Keratinocyte (primary cell): ENCODE results near the gene PXDN. TPM values are rescaled to one million over a fixed set of nuclear protein-coding genes. Genes with fewer than 3 reads are reported as not detected.
A peak's percentile ranks its signal among the peaks of the same experiment; 100 is the strongest.

ENCODE experiments used
- DNase-seq: peaks from one replicate; pipeline ENCODE4 v3.0.0-alpha.2; 2011; ENCODE audit warnings: low read depth, missing footprints, low spot score
- FAIRE-seq: peaks from 2 replicates; lab custom pipeline; 2011; peaks lifted over from hg19 to GRCh38; lab: Jason Lieb, UNC
- H2AFZ ChIP-seq: 2 replicates; pipeline ENCODE4 v1.6.0; 2012; ENCODE audit warnings: low read length, control low read depth, inconsistent platforms; ENCODE audit not compliant: control insufficient read depth
- H3K27ac ChIP-seq: 2 replicates; pipeline ENCODE4 v1.5.1; 2011; ENCODE audit warnings: low read length; ENCODE audit not compliant: control insufficient read depth, insufficient read depth
- H3K27me3 ChIP-seq: 3 replicates; pipeline ENCODE4 v1.6.0; 2011; ENCODE audit warnings: low read length; ENCODE audit not compliant: control insufficient read depth, insufficient read depth; ENCODE audit errors: extremely low read depth
- H3K36me3 ChIP-seq, 2 experiments: 2 replicates in 1 of 2; 3 replicates in 1 of 2; pipeline ENCODE4 v1.5.1; 2011; ENCODE audit warnings: low read length in 2 of 2, mild to moderate bottlenecking in 1 of 2; ENCODE audit not compliant: control insufficient read depth in 2 of 2, insufficient read depth in 2 of 2; ENCODE audit errors: extremely low read depth in 1 of 2
- H3K4me1 ChIP-seq: 3 replicates; pipeline ENCODE4 v1.5.1; 2011; ENCODE audit warnings: low read length; ENCODE audit not compliant: control insufficient read depth, insufficient read depth; ENCODE audit errors: extremely low read depth
- H3K4me2 ChIP-seq: 3 replicates; pipeline ENCODE4 v1.6.0; 2011; ENCODE audit warnings: low read depth, low read length; ENCODE audit not compliant: control insufficient read depth, insufficient read depth; ENCODE audit errors: extremely low read depth
- H3K4me3 ChIP-seq, 3 experiments: fragments of 200-600 bp in 1 of 3; sonication (generic) in 1 of 3; 2 replicates in 2 of 3; 3 replicates in 1 of 3; pipeline ENCODE4 v1.5.1; 2011 to 2016; ENCODE audit warnings: low read length in 3 of 3, mild to moderate bottlenecking in 3 of 3, control low read depth in 2 of 3, inconsistent platforms in 1 of 3, low read depth in 1 of 3, mixed read lengths in 1 of 3, mixed run types in 1 of 3, moderate library complexity in 1 of 3; ENCODE audit not compliant: control insufficient read depth in 2 of 3, insufficient read depth in 2 of 3; ENCODE audit errors: extremely low read depth in 1 of 3
- H3K79me2 ChIP-seq: 2 replicates; pipeline ENCODE4 v1.6.0; 2012; ENCODE audit warnings: low read length; ENCODE audit not compliant: control insufficient read depth, insufficient read depth
- H3K9ac ChIP-seq: 3 replicates; pipeline ENCODE4 v1.6.0; 2011; ENCODE audit warnings: low read length; ENCODE audit not compliant: control insufficient read depth, insufficient read depth; ENCODE audit errors: extremely low read depth
- H3K9me1 ChIP-seq: 3 replicates; pipeline ENCODE4 v1.6.0; 2011; ENCODE audit warnings: low read length; ENCODE audit not compliant: control insufficient read depth, insufficient read depth; ENCODE audit errors: extremely low read depth
- H3K9me3 ChIP-seq: 2 replicates; pipeline ENCODE4 v1.5.1; 2012; ENCODE audit warnings: low read depth, low read length; ENCODE audit not compliant: control insufficient read depth
- H4K20me1 ChIP-seq: 3 replicates; pipeline ENCODE4 v1.6.0; 2011; ENCODE audit warnings: low read length; ENCODE audit not compliant: control insufficient read depth, insufficient read depth; ENCODE audit errors: extremely low read depth
- CTCF ChIP-seq, 3 experiments: IDR thresholded peaks in 1 of 3; conservative IDR thresholded peaks in 1 of 3; optimal IDR thresholded peaks in 1 of 3; 2 replicates in 2 of 3; 3 replicates in 1 of 3; pipeline versions ENCODE3 to v1.5.1; 2011; ENCODE audit warnings: low read length in 3 of 3, mild to moderate bottlenecking in 3 of 3, moderate library complexity in 2 of 3, control low read depth in 1 of 3, inconsistent platforms in 1 of 3; ENCODE audit not compliant: insufficient read depth in 2 of 3; ENCODE audit errors: extremely low read depth in 1 of 3
- EZH2 ChIP-seq: IDR thresholded peaks from one replicate; pipeline ENCODE4 v1.6.1; 2012; ENCODE audit warnings: inconsistent platforms, mild to moderate bottlenecking, low read length, moderate library complexity
- dilution Hi-C: fragments of 300-500 bp; cut with MboI; formaldehyde crosslinking; loops from one replicate; pipeline ENCODE4 v1.7.0; 2020; ENCODE audit warnings: low sequenced_read_pairs; ENCODE audit not compliant: extremely low pct_ligation_motif_present
- polyA plus RNA-seq, 5 experiments: library from polyadenylated mRNA; depleted of rRNA in 3 of 5; stranded (reverse) in 3 of 5; stranded (forward) in 1 of 5; unstranded in 1 of 5; fragments of >200 nt; gene quantifications; 1 replicate in 1 of 5; 2 replicates in 3 of 5; 3 replicates in 1 of 5; pipeline versions ENCODE4 v1.2.1 to v1.2.3, GENCODE V29; 2011 to 2012; ENCODE audit warnings: missing spikeins in 2 of 5, low read depth in 1 of 5, low replicate concordance in 1 of 5

PXDN gene
- polyA plus RNA-seq, 1 donor (not counting 4 experiments of a cell fraction or from before 2014, with no cell fraction given) = 36.7 TPM

- FAIRE-seq (no peak), DNase-seq (no peak)
- Histone ChIP-seq H2AFZ (no peak overlapping the region), H3K27me3 (no peaks in the 10 kb centered on the region), H3K4me3 (no peak overlapping the region), H3K9me3 (no peaks in the 10 kb centered on the region), H3K27ac (no peak overlapping the region), H3K79me2 (no peaks in the 10 kb centered on the region), H3K4me1 (peaks cover 9% of the 10 kb centered on the region), H3K9ac (no peak overlapping the region), H4K20me1 (no peaks in the 10 kb centered on the region), H3K36me3 (peaks cover 7 to 8% of the 10 kb centered on the region in 2 experiments), H3K9me1 (no peaks in the 10 kb centered on the region), H3K4me2 (no peak overlapping the region)
- TF ChIP-seq EZH2 (no peak), CTCF (optimal IDR thresholded peaks at IDR 0.05 in 1 of 3, IDR thresholded peaks at IDR 0.05 in 1 of 3, conservative IDR thresholded peaks at IDR 0.05 in 1 of 3; ENCODE audit: extremely low read depth in 1 of 3, insufficient read depth in 2 of 3, low read length in 3 of 3) (no peak)
- dilution Hi-C loops = no loop called here
Observed at GRCh38 chr2:1686784-1687105, 57.6 kb downstream of the PXDN start.

- H4K20me1 ChIP-seq = no peaks in the 10 kb centered on the region
Observed at GRCh38 chr2:1685957-1686783, 58.1 kb downstream of the PXDN start.

More at GRCh38 chr2:1685957-1686783, 58.1 kb downstream of the PXDN start:
- TF ChIP-seq EZH2 = no peak
- no peak for TF ChIP-seq CTCF (optimal IDR thresholded peaks at IDR 0.05 in 1 of 3, IDR thresholded peaks at IDR 0.05 in 1 of 3, conservative IDR thresholded peaks at IDR 0.05 in 1 of 3; ENCODE audit: extremely low read depth in 1 of 3, insufficient read depth in 2 of 3, low read length in 3 of 3)
- H3K27ac ChIP-seq = no peak overlapping the region
- FAIRE-seq (peak; percentile 17), DNase-seq (no peak)
- no peak overlapping the region for H3K4me3 ChIP-seq
- no peaks in the 10 kb centered on the region for H3K27me3 ChIP-seq
- dilution Hi-C loops = no loop called here
- no peaks in the 10 kb centered on the region for H3K79me2 ChIP-seq
- H2AFZ ChIP-seq = no peak overlapping the region
- peaks cover 7 to 8% of the 10 kb centered on the region in 2 experiments for H3K36me3 ChIP-seq
- peaks cover 9% of the 10 kb centered on the region for H3K4me1 ChIP-seq
- no peak overlapping the region for H3K9ac ChIP-seq
- no peaks in the 10 kb centered on the region for H3K9me1 ChIP-seq
- no peak overlapping the region for H3K4me2 ChIP-seq
- no peaks in the 10 kb centered on the region for H3K9me3 ChIP-seq
